H1 (cell line): Measurements from ENCODE around the gene TATDN2. TPM values are rescaled to one million over a fixed set of nuclear protein-coding genes. Genes with fewer than 3 reads are reported as not detected.

Experiments used
- CHD1 ChIP-seq: IDR thresholded peaks from 2 replicates; pipeline ENCODE4 v1.6.1; 2012; ENCODE audit warnings: low read depth, low read length, improper control_type of control experiment
- EGR1 ChIP-seq: IDR thresholded peaks from 2 replicates; pipeline ENCODE4 v1.6.1; 2011; ENCODE audit warnings: low read depth, low read length, borderline replicate concordance
- EZH2 ChIP-seq: fragments of 200-600 bp; sonication (generic); IDR thresholded peaks from 2 replicates; pipeline ENCODE4 v1.7.1; 2012; ENCODE audit warnings: low read depth, mild to moderate bottlenecking, moderate library complexity, low read length, inconsistent platforms; ENCODE audit not compliant: severe bottlenecking
- GABPA ChIP-seq: IDR thresholded peaks from 2 replicates; pipeline ENCODE4 v1.6.1; 2011; ENCODE audit warnings: mild to moderate bottlenecking, low read length, moderate library complexity, borderline replicate concordance; ENCODE audit not compliant: insufficient read depth
- GTF2F1 ChIP-seq: IDR thresholded peaks from 2 replicates; pipeline ENCODE4 v1.6.1; 2012; ENCODE audit warnings: low read depth, low read length, improper control_type of control experiment, borderline replicate concordance
- NRF1 ChIP-seq: IDR thresholded peaks from 2 replicates; pipeline ENCODE4 v1.6.1; 2011; ENCODE audit warnings: mild to moderate bottlenecking, low read depth, low read length, improper control_type of control experiment
- RAD21 ChIP-seq, 2 experiments: IDR thresholded peaks in 1 of 2; conservative IDR thresholded peaks in 1 of 2; 2 replicates each; pipeline ENCODE4 v1.6.1; 2011; ENCODE audit warnings: low read depth in 2 of 2, low read length in 2 of 2, improper control_type of control experiment in 1 of 2, inconsistent platforms in 1 of 2, mild to moderate bottlenecking in 1 of 2, moderate library complexity in 1 of 2
- RBBP5 ChIP-seq: IDR thresholded peaks from 2 replicates; pipeline ENCODE4 v1.7.1; 2012; ENCODE audit warnings: low read depth, mild to moderate bottlenecking, inconsistent platforms, low read length, moderate library complexity, borderline replicate concordance
- SP1 ChIP-seq: IDR thresholded peaks from 2 replicates; pipeline ENCODE4 v1.6.1; 2011; ENCODE audit warnings: low read depth, low read length
- polyA plus RNA-seq, 7 experiments: library from polyadenylated mRNA; depleted of rRNA in 3 of 7; stranded (reverse) in 5 of 7; unstranded in 2 of 7; fragments of >200 nt in 5 of 7; fragments of 200-250 nt in 2 of 7; gene quantifications; 1 replicate in 5 of 7; 2 replicates in 1 of 7; 4 replicates in 1 of 7; pipeline versions ENCODE4 v1.2.1 to v1.2.3, GENCODE V29; 2011 to 2013; ENCODE audit warnings: missing spikeins in 2 of 7, mixed read lengths in 2 of 7
- total RNA-seq: library from RNA; stranded (reverse); fragmentation: NEBNext Ultra II Directional; extraction: Animal tissue kit (Norgen Biotek cat#: 25700); gene quantifications from 2 replicates; pipeline ENCODE4 v1.2.1, GENCODE V29; 2021
- TF ChIP-seq, protein P1 (sequence below): IDR thresholded peaks from 2 replicates; pipeline ENCODE4 v1.6.1; 2012; ENCODE audit warnings: low read length, inconsistent platforms
- TF ChIP-seq, protein P2 (sequence below): IDR thresholded peaks from 2 replicates; pipeline ENCODE4 v1.6.1; 2012; ENCODE audit warnings: inconsistent platforms
- TF ChIP-seq, protein P3 (sequence below): IDR thresholded peaks from 2 replicates; pipeline ENCODE4 v1.6.1; 2011; ENCODE audit warnings: low read length, improper control_type of control experiment

Gene TATDN2
- total and polyA plus RNA-seq, 2 of the 8 experiments (the other 6 are each of a cell fraction or from before 2014, with no cell fraction given), result 12.1 to 34.8 TPM

DNA sequence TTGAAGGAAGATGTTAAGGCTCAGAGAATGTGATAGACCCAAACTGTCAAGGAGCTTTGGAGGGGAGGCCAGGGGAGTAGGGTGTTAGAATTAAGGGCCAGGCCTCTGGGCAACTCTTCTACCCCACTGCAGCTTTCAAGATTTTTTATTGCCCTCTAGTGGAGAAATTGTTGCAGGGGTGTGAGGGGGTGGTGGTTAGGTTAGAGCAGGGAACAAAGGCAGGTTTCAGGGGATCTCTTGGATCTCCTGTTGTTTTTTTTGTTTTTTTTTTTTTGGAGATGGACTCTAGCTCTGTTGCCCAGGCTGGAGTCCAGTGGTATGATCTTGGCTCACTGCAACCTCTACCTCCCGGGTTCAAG, 74.1 kb downstream of the TATDN2 start (continued):
- TF ChIP-seq, protein P1, sequence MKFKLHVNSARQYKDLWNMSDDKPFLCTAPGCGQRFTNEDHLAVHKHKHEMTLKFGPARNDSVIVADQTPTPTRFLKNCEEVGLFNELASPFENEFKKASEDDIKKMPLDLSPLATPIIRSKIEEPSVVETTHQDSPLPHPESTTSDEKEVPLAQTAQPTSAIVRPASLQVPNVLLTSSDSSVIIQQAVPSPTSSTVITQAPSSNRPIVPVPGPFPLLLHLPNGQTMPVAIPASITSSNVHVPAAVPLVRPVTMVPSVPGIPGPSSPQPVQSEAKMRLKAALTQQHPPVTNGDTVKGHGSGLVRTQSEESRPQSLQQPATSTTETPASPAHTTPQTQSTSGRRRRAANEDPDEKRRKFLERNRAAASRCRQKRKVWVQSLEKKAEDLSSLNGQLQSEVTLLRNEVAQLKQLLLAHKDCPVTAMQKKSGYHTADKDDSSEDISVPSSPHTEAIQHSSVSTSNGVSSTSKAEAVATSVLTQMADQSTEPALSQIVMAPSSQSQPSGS, result no peak
- TF ChIP-seq RBBP5 (no peak), EGR1 (0 out of 2 replicates have a peak, but pooled peaks have one; percentile 45), GABPA (no peak), EZH2 (no peak), RAD21 (IDR thresholded peaks at IDR 0.05 in 1 of 2, conservative IDR thresholded peaks at IDR 0.05 in 1 of 2; ENCODE audit: low read depth in 2 of 2, low read length in 2 of 2) (peak; percentile 49 to 57), SP1 (no peak), NRF1 (no peak), CHD1 (no peak), GTF2F1 (no peak)
- TF ChIP-seq, protein P2, sequence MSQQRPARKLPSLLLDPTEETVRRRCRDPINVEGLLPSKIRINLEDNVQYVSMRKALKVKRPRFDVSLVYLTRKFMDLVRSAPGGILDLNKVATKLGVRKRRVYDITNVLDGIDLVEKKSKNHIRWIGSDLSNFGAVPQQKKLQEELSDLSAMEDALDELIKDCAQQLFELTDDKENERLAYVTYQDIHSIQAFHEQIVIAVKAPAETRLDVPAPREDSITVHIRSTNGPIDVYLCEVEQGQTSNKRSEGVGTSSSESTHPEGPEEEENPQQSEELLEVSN, result no peak
- TF ChIP-seq, protein P3, sequence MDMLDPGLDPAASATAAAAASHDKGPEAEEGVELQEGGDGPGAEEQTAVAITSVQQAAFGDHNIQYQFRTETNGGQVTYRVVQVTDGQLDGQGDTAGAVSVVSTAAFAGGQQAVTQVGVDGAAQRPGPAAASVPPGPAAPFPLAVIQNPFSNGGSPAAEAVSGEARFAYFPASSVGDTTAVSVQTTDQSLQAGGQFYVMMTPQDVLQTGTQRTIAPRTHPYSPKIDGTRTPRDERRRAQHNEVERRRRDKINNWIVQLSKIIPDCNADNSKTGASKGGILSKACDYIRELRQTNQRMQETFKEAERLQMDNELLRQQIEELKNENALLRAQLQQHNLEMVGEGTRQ, result no peak
